ENCODE data around the gene HDLBP.

GRCh38 chr2:241179899-241180298 is 135.6 kb downstream of the HDLBP start:
- TF ChIP-seq CTCF (IDR thresholded peaks at IDR 0.05 in 4 of 5, conservative IDR thresholded peaks at IDR 0.05 in 1 of 5) (no peak), POLR2A (IDR thresholded peaks at IDR 0.05) (no peak)

Measured in gastrocnemius medialis (tissue), 4 donors.